Measurements from ENCODE around the gene CDK16. TPM values are rescaled to one million over a fixed set of nuclear protein-coding genes. Genes with fewer than 3 reads are reported as not detected.

The CDK16 gene
- total and polyA plus RNA-seq, 5 experiments from 2014 or later, result 3.1 to 49.0 (median 13.6) TPM

DNA sequence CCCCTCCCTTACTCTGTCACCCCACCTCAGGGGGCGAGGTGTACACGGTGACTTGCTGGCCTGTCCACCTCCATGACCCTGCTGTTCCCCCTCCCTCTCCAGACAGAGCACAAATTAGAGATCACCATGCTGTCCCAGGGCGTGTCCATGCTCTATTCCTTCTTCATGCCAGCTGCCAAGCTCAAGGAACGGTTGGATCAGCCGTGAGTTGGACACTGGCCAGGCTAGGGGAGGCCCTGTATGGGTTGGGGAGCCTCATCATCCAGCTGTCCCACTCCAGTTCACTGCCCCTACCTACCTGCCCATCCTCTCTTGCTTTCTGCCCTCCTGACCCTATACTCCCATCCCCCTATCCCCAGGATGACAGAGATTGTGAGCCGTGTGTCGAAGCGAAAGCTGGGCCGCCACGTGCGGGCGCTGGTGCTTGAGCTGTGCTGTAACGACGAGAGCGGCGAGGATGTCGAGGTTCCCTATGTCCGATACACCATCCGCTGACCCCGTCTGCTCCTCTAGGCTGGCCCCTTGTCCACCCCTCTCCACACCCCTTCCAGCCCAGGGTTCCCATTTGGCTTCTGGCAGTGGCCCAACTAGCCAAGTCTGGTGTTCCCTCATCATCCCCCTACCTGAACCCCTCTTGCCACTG lies 3.9 kb upstream of the CDK16 start:
- Mint-ChIP-seq H3K4me3 (no peak overlapping the region), H3K27ac (peak overlapping the region in 7 of 10 donors; percentile 45 to 90 (median 62)), H3K27me3 (no peaks in the 10 kb centered on the region), H3K4me1 (peaks cover 15 to 33% (median 19%) of the 10 kb centered on the region in 4 donors), H3K36me3 (peaks cover 2 to 58% (median 5%) of the 10 kb centered on the region in 3 donors), H3K9me3 (no peaks in the 10 kb centered on the region)
- ATAC-seq (no peak), DNase-seq (no peak)
- POLR2A ChIA-PET, result no interaction called here

DNA sequence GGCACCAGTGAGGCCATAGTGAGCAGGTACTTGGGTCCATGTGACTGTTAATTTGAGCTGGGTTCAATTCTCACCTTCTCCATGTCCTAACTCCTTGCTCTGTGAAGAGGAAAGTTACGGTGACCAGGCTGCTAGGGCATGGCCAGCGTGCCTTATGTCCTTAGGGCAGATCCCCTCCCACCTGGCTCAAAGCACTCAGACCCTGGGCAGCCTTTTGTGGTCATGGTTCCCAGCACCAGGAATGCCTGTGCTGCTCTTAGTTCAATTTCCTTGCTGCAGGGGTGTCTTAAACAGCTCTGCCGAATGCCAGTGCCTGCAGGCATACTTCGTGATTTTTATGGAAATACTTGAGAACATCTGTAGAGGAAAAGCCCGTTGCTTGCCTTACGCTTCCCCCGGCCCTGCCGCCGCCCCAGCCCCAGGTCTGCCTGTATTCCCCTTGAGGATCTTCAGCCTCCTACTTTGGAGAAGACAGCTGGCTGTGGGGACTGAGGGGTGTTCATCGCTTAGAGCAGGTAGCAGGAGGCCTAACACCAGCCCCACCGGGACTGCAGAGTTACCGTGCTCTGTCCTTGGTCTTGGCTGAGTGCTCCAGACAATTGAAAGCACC lies 3.1 kb upstream of the CDK16 start:
- DNase-seq (no peak), ATAC-seq (no peak)
- POLR2A ChIA-PET, result interaction anchor here (1.2 kb wide), 1 partner anchor 167 kb away, joined by 5 read pairs; no protein-coding TSS in a partner anchor
- H3K36me3 Mint-ChIP-seq, result peaks cover 2 to 52% (median 5%) of the 10 kb centered on the region in 3 donors
- no peak overlapping the region for H3K4me3 Mint-ChIP-seq
- no peaks in the 10 kb centered on the region for H3K27me3 Mint-ChIP-seq
- H3K9me3 Mint-ChIP-seq, result no peaks in the 10 kb centered on the region
- H3K4me1 Mint-ChIP-seq, result peaks cover 24 to 42% (median 27%) of the 10 kb centered on the region in 4 donors
- peak overlapping the region in 5 of 10 donors; percentile 18 to 99 (median 85) for H3K27ac Mint-ChIP-seq

DNA sequence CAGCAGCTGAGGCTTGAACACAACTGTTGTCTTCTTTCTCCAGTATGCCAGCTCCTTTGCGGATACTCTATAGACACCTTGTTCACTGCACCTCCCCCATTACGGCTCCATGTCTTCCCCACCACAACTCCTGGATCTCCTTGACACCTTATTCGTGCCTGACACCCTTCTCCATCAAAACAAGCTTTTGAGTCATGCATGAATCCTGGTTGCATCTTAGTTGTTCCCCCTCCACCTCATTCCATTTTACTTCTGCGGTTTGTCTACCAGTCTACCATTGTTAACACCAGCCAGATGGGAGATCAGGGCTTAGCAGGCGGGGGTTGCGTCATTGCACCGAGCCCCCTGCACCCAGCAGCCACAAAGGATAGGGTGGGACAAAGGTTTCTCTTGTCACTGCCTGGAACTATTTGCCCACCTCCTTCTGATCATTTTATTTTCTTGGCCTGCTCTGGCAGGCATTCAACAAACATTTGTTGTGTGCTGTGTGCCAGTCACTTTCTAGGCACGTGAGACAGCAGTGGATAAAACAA lies 2.0 kb upstream of the CDK16 start:
- ATAC-seq, result no peak
- Mint-ChIP-seq H3K27me3 (no peaks in the 10 kb centered on the region), H3K4me1 (peaks cover 31 to 52% (median 36%) of the 10 kb centered on the region in 4 donors), H3K36me3 (peaks cover 1 to 43% (median 2%) of the 10 kb centered on the region in 3 donors), H3K27ac (peak overlapping the region; percentile 49 to 100 (median 99)), H3K4me3 (peak overlapping the region in 8 of 10 donors; percentile 86 to 98 (median 94)), H3K9me3 (no peaks in the 10 kb centered on the region)
- POLR2A ChIA-PET, result interaction anchor here (1.1 to 1.2 kb wide), 2 partner anchors 17 to 166 kb away, joined by 4 to 5 read pairs; partner anchors contain the start of gene USP11
- no peak for DNase-seq

DNA sequence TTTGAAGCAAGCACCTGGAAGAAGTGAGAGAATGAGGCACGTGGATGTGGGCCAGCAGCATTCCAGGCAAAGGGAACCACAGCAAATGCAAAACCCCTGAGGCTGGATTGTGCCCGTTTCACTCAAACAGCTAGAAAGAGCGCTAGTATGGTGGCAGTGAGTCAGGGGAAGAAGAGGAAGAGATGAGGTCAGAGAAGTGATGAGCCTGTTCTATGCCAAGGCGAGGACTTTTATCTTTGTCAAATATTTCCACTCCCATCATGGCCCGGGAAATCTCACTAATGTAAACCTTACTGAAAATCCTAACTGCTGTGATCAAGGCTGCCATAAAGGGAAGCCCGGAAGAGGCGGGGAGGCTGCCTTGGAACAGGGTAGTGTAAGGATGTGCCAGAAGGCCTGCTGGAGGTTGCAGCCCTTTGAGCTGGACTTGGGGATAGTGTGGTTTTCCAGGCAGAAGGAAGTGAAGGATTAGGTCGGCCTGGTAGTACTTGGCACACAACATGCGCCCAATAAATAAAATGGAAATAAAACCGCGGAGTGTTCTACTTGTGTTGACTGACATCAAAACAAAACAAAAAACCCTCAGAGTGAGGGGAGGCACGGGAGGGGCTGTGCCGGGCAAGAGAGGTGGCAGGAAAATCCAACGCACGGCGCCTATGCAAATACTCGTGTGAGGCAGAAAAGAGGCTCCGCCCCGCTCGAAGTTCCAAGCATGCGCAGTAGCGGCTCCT lies 1.2 kb upstream of the CDK16 start:
- peaks cover 0 to 38% (median 2%) of the 10 kb centered on the region in 3 donors for H3K36me3 Mint-ChIP-seq
- peak in 2 of 10 donors; percentile 2 to 4 for DNase-seq
- peak in 1 of 2 donors; percentile 0 for ATAC-seq
- H3K27me3 Mint-ChIP-seq, result no peaks in the 10 kb centered on the region
- POLR2A ChIA-PET, result interaction anchor here (1.0 to 5.1 kb wide), 12 partner anchors 10 to 433 kb away, joined by 3 to 88 read pairs (median 6); partner anchors contain the start of genes ARAF, ELK1, NDUFB11 and RBM10
- H3K4me3 Mint-ChIP-seq, result peak overlapping the region; percentile 86 to 98 (median 94)
- H3K9me3 Mint-ChIP-seq, result no peaks in the 10 kb centered on the region
- H3K4me1 Mint-ChIP-seq, result peaks cover 30 to 52% (median 43%) of the 10 kb centered on the region in 4 donors
- H3K27ac Mint-ChIP-seq, result peak overlapping the region; percentile 93 to 100 (median 99)

DNA sequence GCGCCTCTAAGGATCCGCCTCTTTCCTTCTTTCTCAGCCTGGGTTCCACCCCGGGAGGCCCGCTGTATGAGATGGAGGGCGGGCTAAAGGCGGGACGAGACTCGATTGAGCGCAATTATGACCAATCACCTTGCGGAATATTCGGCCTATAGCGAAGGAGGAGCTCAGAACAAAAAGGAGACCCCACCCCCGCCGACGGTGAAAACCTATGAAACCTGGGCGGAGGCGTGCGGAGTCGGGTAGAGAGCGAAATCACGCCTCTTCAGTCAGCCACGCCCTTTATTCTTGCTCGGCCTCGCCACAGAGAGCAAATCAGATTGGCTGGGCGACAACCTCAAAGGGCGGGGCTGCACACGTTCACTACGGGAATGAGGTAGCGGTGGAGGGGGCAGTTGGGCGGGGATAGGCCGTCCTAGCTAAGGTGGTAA lies 615 bp upstream of the CDK16 start:
- peak overlapping the region; percentile 88 to 98 (median 94) for H3K4me3 Mint-ChIP-seq
- H3K9me3 Mint-ChIP-seq, result no peaks in the 10 kb centered on the region
- POLR2A ChIA-PET, result interaction anchor here (0.6 to 5.1 kb wide), 14 partner anchors 10 to 433 kb away, joined by 3 to 88 read pairs (median 4); partner anchors contain the start of genes ARAF, ELK1, NDUFB11 and RBM10
- ATAC-seq, result peak; percentile 81 to 83
- no peaks in the 10 kb centered on the region for H3K27me3 Mint-ChIP-seq
- H3K27ac Mint-ChIP-seq, result peak overlapping the region; percentile 96 to 100 (median 99)
- peaks cover 0 to 35% (median 2%) of the 10 kb centered on the region in 3 donors for H3K36me3 Mint-ChIP-seq
- peak; percentile 82 to 100 (median 96) for DNase-seq
- H3K4me1 Mint-ChIP-seq, result peaks cover 30 to 53% (median 44%) of the 10 kb centered on the region in 4 donors

DNA sequence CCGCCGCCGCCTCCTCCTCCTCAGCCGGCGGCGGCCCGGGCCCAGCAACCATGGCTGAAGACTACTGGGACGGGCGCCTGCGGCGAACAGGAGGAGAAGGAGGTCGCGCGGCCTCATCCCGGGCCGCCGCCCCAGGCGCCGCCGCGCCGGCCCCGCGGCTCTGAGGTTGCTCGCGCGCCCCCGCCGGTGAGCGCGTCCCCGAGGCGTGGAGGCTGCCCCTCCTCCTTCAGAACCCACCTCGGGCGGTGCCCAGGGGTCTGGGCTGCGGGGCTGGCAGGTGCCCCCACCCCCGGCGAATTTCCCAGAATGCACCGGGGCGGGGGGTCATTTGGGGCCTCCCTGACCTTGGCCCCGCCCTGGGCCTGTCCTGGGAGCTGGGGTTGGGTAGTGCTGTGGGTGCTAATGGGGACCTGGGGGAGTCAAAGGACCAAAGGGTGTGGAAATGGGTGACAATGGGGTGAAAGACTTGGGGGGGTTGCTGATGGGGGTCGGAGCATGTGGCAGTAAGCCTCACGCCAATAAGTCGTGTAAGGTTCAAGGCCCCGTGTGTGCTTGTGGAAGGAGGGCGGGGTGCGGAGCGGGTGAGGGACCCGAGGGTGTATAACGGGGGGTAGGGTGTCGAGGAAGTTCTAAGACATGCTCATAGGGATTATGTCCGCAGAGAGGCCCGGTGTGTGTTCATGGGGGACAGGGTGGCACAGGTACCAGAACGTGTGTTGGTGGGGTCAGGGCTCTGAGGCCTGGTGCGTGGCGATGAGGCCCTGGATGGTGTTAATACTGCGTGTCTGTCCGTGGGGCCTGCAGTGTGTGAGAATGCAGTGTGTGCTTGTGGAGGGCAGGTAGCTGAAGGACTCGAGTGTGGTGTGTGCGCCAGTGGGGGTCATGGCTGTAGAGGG lies 687 bp downstream of the CDK16 start:
- Mint-ChIP-seq H3K4me1 (peaks cover 30 to 47% (median 44%) of the 10 kb centered on the region in 4 donors), H3K27me3 (no peaks in the 10 kb centered on the region), H3K9me3 (no peaks in the 10 kb centered on the region), H3K4me3 (peak overlapping the region; percentile 82 to 97 (median 92)), H3K36me3 (peaks cover 0 to 32% (median 2%) of the 10 kb centered on the region in 3 donors), H3K27ac (peak overlapping the region; percentile 81 to 100 (median 94))
- POLR2A ChIA-PET, result interaction anchor here (0.6 to 5.1 kb wide), 8 partner anchors 9 to 337 kb away, joined by 3 to 88 read pairs (median 5); partner anchors contain the start of gene USP11
- DNase-seq, result peak in 8 of 10 donors; percentile 13 to 76 (median 36)
- no peak for ATAC-seq

DNA sequence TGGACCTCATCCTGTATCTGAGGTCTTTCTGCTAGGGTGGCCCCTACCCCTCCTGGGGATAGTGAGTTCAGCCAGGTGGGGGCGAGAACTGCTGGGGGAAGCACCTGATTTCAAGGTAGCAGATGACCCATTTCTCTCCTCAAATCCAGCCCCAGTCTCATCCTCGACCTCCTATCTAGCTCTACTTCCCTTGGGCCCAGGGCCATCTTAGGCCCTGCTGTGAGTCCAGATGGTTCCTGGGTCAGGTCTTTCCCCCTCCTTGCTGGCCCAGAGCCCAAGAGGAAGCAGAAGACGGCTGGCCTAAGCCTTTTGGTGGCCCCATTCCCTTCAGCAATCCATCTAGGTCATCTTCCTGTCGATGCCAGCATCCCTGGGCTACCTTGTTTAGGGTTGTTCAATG lies 3.3 kb downstream of the CDK16 start:
- peak overlapping the region in 1 of 10 donors; percentile 18 for H3K4me3 Mint-ChIP-seq
- no peaks in the 10 kb centered on the region for H3K27me3 Mint-ChIP-seq
- POLR2A ChIA-PET, result interaction anchor here (5.1 kb wide), 1 partner anchor 11 kb away, joined by 88 read pairs; the partner anchor contains the start of gene USP11
- H3K36me3 Mint-ChIP-seq, result peaks cover 0 to 35% (median 5%) of the 10 kb centered on the region in 3 donors
- DNase-seq (no peak), ATAC-seq (no peak)
- peak overlapping the region in 1 of 10 donors; percentile 32 for H3K27ac Mint-ChIP-seq
- H3K9me3 Mint-ChIP-seq, result no peaks in the 10 kb centered on the region
- peaks cover 27 to 42% (median 38%) of the 10 kb centered on the region in 4 donors for H3K4me1 Mint-ChIP-seq

DNA sequence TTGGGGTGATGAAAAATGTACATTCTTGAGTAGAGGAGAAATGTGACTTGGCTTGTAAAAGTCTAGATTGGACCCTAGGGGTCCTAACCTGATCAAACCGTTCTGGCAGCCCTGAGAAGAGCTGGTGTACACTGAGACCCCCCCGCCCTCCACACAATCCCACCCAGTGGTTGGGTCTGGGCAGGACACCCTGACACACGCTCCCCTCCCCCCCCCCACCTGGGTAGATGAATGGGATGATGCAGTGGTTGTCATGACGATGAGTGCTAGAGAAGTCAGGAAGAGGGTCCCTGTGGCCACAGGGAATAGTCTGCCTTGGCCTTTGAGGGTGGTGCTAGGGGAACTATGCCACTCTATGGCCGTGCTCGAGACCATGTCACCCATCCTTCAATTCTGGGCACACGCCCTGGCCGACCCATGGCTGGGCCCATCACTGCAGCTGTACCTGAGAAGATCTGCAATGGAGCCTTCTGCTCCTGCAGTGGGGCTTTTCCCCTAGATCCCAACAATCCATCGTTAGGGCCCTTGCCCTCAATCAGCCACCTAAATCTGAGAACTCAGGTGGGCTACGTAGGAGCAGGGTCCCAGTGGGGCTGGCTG lies 4.4 kb downstream of the CDK16 start:
- peak overlapping the region in 3 of 10 donors; percentile 41 to 60 (median 60) for H3K27ac Mint-ChIP-seq
- no peaks in the 10 kb centered on the region for H3K27me3 Mint-ChIP-seq
- H3K9me3 Mint-ChIP-seq, result no peaks in the 10 kb centered on the region
- H3K36me3 Mint-ChIP-seq, result peaks cover 0 to 41% (median 5%) of the 10 kb centered on the region in 3 donors
- peak in 2 of 10 donors; percentile 3 to 13 for DNase-seq
- peaks cover 21 to 34% (median 29%) of the 10 kb centered on the region in 4 donors for H3K4me1 Mint-ChIP-seq
- no peak overlapping the region for H3K4me3 Mint-ChIP-seq
- POLR2A ChIA-PET, result interaction anchor here (0.6 kb wide), 1 partner anchor 151 kb away, joined by 8 read pairs; no protein-coding TSS in a partner anchor
- ATAC-seq, result no peak

DNA sequence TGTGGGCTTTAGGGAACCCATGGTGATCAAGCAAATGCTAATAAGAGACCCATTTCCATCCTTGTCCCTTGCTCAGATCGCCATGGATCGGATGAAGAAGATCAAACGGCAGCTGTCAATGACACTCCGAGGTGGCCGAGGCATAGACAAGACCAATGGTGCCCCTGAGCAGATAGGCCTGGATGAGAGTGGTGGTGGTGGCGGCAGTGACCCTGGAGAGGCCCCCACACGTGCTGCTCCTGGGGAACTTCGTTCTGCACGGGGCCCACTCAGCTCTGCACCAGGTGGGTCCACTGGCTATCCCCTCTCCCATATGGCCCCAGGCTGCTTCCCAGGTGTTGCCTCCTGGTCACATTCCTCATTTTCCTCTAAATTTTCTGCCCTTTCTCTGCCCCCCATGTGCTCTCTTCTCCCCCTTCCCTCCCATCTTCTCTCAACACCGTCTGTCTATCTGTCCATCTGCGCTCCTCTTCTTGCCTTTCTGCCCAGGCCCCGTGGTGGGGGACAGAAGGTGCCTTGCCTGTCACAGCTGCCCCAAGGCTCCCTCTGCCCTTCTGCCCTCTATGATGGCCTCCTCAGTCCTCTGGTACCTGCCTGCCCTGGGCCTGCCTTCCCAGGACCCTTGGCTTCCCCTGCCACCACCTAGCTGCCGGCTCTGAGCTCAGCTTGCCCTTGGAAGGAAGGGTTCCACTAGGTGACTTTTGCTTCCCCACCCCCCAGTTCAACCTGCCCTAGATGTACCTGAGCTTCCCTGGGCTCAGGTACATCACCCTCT lies 5.2 kb downstream of the CDK16 start:
- Mint-ChIP-seq H3K27ac (no peak overlapping the region), H3K9me3 (no peaks in the 10 kb centered on the region), H3K36me3 (peaks cover 0 to 47% (median 5%) of the 10 kb centered on the region in 3 donors), H3K27me3 (no peaks in the 10 kb centered on the region), H3K4me1 (peaks cover 21 to 34% (median 29%) of the 10 kb centered on the region in 4 donors), H3K4me3 (peak overlapping the region in 1 of 10 donors; percentile 14)
- DNase-seq, result no peak
- POLR2A ChIA-PET, result interaction anchor here (1.8 kb wide), 1 partner anchor 10 kb away, joined by 8 read pairs; the partner anchor contains the start of gene USP11
- no peak for ATAC-seq

DNA sequence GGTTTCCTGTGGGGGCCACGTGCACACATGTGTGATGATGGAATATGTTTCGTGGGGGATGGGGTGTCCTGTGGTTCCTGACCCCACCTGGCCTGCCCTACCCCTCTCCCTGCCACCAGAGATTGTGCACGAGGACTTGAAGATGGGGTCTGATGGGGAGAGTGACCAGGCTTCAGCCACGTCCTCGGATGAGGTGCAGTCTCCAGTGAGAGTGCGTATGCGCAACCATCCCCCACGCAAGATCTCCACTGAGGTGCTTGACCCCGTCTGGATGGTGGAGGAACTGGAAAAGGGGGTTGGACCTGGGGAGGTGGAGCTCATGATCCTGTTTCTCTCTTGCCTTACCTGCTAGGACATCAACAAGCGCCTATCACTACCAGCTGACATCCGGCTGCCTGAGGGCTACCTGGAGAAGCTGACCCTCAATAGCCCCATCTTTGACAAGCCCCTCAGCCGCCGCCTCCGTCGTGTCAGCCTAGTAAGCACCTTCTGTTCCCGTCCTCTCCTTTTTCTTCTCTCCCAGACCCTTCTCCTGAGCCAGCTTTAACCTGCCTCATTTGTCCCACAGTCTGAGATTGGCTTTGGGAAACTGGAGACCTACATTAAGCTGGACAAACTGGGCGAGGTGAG lies 5.9 kb downstream of the CDK16 start:
- POLR2A ChIA-PET, result interaction anchor here (1.8 kb wide), 1 partner anchor 9 kb away, joined by 8 read pairs; the partner anchor contains the start of gene USP11

More for the DNA sequence above, 5.9 kb downstream of the CDK16 start:
- Mint-ChIP-seq H3K4me1 (peaks cover 20 to 29% (median 27%) of the 10 kb centered on the region in 4 donors), H3K27ac (no peak overlapping the region), H3K4me3 (no peak overlapping the region), H3K9me3 (no peaks in the 10 kb centered on the region), H3K27me3 (no peaks in the 10 kb centered on the region), H3K36me3 (peaks cover 0 to 52% (median 5%) of the 10 kb centered on the region in 3 donors)
- no peak for ATAC-seq
- DNase-seq, result no peak
